LNCAP (cell line): ENCODE results near the gene ADAM15.

ENCODE experiments used
- TF ChIP-seq, protein P1 (sequence below): fragments of 450-650 bp; IDR thresholded peaks from 2 replicates; pipeline ENCODE4 v1.5.1; 2017; ENCODE audit warnings: mild to moderate bottlenecking

ADAM15 gene

DNA sequence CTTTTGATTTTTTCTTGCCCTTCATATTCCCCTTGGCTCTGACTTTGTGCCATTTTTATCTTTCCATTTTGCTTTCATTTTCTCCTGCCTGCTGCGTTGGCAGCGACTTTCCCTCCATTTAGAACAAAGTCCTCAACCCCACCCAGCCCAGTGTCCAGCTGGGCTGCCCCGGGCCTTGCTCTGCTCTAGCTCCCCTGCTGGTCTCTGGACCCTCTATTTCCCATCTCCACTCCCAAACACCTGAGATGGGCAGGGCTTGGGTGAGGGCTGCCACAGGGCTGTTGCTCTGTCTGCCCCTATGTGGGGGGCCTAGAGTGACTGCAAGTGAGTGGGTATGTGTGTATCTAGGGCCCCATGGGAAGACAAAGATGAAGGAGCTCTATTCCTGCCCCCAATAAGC is 7.3 kb upstream of the ADAM15 start:
- TF ChIP-seq, protein P1, sequence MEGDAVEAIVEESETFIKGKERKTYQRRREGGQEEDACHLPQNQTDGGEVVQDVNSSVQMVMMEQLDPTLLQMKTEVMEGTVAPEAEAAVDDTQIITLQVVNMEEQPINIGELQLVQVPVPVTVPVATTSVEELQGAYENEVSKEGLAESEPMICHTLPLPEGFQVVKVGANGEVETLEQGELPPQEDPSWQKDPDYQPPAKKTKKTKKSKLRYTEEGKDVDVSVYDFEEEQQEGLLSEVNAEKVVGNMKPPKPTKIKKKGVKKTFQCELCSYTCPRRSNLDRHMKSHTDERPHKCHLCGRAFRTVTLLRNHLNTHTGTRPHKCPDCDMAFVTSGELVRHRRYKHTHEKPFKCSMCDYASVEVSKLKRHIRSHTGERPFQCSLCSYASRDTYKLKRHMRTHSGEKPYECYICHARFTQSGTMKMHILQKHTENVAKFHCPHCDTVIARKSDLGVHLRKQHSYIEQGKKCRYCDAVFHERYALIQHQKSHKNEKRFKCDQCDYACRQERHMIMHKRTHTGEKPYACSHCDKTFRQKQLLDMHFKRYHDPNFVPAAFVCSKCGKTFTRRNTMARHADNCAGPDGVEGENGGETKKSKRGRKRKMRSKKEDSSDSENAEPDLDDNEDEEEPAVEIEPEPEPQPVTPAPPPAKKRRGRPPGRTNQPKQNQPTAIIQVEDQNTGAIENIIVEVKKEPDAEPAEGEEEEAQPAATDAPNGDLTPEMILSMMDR: no peak

DNA sequence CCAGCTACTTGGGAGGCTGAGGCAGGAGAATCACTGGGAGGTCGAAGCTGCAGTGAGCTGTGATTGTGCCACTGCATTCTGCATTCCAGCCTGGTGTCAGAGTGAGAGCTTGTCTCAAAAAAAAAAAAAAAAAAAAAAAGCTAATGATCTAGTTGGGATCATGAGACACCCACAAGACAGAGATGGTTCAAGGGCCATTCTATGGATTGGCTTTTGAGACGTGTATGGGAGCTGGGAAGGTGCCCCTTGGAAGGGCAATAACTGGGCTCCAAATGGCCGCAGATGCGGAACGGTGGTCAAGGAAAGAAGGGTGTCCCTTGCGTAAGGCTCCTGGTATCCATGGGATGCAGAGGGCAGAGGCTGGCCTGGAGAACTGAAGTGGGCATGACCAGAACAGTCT is 6.8 kb upstream of the ADAM15 start:
- TF ChIP-seq, protein P1: no peak

DNA sequence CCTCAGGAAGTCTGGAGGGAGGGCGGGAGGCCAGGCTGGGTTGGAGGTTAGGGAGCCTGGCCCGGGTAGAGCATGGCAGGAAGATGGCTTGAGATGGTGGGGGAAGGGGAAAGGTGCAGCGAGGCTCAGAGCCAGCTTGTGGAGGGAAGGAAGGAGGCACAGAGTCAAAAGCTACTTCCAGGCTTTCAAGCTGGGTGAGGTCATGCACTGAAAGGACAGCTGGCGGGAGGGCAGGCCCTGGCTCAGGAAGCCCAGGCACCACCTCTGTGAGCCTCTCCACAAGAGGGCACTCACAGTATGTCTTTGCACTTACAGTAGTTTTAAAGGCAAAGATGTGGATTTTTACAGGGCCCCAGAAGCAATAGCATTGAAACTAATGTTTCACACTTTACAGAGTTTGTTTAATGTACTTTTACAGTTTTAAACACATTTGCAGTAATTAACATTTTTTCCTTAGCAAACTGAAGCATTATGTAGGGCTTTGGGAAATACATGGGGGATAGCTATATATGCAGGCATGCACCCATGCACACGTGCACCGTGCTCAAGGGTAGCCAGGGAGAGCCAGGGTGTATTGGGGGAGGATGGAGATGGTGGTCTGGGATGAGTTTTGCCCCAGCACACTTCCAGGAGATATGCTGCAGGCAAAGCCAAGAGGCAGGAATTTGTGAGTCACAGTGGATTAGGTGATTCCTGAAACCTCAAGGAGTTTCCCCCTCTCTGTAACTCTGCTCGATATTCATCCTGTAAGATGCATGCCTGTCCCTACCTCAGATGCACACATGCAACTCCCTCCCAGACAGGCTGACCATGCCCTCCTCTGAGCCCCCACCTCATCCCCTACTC is 6.1 kb upstream of the ADAM15 start:
- TF ChIP-seq, protein P1: peak; percentile 94

DNA sequence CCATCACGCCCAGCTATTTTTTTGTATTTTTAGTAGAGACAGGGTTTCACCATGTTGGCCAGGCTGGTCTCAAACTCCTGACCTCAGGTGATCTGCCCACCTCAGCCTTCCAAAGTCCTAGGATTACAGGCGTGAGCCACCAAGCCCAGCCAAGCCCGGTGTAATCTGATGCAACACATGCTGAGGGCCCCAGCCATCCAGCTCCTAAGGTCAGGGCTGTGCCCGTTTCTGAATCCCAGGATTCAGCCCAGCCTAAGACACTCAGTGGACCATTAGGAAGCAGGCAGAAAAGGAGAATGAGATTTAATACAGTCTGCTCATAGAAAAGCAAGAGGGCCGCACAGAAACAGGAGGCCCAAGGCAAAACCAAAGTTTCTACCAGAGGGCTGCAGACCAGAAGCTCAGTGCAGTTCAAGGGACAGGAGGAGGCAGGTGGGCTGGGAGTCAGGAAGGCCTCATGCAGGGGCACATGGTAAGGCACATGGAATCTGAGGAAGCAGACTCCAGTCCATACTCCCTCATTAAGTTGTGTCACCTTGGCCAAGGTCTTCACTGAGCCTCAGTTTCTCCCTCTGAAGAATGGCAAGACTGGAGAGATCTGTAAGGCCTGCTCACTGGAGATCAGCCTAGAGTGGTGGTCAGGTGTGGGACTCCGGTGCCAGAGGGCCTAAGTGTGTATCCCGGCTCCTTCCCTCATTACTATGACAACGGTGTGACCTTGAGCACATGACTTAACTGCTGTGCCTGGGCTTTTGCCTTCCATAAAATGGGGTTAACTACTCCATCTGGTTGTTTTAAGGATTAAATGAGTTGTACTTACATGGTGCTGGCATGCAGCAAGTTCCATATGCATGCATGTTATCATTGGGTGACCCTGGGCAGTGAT is 2.4 kb upstream of the ADAM15 start:
- TF ChIP-seq, protein P1: no peak

DNA sequence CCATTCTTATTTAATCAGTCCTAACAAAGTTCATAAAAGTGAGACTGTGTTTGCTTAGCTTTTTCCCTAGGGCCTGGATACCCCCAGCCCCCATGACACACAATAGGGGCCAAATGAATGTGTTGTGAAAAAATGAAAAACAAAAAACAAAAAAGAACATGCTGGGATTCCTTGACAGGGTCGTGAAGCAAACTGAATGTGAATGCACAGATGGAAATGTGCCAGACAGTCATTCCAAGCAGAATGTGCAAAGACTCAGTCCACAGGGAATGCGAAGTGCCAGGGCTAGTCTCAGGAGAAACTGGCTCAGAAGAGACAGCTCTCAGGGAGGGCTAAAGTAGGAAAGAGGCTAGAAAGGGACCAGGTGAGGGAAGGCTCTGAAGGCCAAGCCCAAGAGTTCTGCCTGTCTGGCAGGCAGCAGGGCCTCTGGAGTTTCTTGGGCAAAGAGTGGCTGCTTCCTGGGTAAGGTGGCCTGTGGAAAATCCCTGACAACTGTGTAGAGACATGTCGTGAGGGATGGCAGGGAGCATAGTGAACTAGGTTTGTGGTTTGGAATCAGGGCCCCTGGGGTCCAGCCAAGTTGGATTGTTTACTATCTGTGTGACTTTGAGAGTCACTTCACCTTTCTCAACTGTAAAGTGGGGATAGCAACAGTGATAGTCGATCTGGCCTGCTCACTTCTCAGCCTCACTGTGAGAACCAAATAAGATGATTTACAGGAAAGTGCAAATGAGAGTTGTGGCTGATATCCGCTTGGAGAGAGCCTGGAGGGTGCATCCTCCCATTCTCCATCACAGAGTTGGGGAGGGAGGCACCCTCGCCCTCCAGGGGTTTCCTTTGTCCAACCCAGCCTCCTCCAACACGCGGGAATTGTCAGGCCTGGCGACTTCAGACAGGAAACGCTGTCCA is 1.2 kb upstream of the ADAM15 start:
- TF ChIP-seq, protein P1: no peak

DNA sequence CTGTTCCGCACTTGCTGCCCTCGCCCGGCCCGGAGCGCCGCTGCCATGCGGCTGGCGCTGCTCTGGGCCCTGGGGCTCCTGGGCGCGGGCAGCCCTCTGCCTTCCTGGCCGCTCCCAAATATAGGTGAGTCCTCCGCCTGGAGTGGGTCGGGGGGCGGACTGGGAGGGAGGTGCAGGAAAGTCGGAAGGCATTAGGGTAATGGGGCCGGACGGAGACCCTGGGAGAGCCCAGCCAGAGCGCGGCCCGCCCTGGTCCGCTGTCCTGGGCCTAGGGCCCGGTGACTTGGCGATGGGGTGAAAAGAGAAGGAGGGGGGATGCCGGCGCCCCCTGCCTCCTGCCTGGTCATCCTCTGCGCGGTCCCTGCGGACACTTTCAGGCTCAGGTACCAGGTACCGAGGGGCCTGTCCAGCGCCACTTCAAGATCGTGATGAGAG is 243 bp downstream of the ADAM15 start:
- TF ChIP-seq, protein P1: no peak
